H1 (cell line): ENCODE data around the gene MOB4. TPM values are rescaled to one million over a fixed set of nuclear protein-coding genes. Genes with fewer than 3 reads are reported as not detected.
"Not testable (repeated sequence)": the region's sequence is repeated elsewhere in the genome, so short reads cannot be mapped to it uniquely, and the experiment has no call there.

Experiments
- CTCF ChIA-PET: fragments of 300-600 bp; sonication (Branson Sonifier 250); formaldehyde crosslinking; loops from one replicate; lab custom pipeline; 2021; ENCODE audit not compliant: partially characterized antibody; lab: Charles Lee
- POLR2A ChIA-PET: fragments of 300-600 bp; sonication (Branson Sonifier 250); formaldehyde crosslinking; loops from one replicate; lab custom pipeline; 2021; ENCODE audit warnings: inconsistent platforms; ENCODE audit not compliant: partially characterized antibody; lab: Charles Lee
- DNase-seq, 2 experiments: peaks; one replicate each; pipeline versions ENCODE4 v3.0.0 to v3.0.0-alpha.2; 2010 to 2022; ENCODE audit warnings: low spot score in 2 of 2, low read depth in 1 of 2, mixed read lengths in 1 of 2
- FAIRE-seq: peaks from 2 replicates; lab custom pipeline; 2011; peaks lifted over from hg19 to GRCh38; lab: Jason Lieb, UNC
- H2AFZ ChIP-seq: 2 replicates; pipeline ENCODE4 v1.8.1; 2012; ENCODE audit warnings: low read length, inconsistent platforms
- H2AK5ac ChIP-seq: 2 replicates; pipeline ENCODE4 v1.6.1; 2013; ENCODE audit warnings: low read depth, low read length
- H2BK120ac ChIP-seq: replicated peaks from 2 replicates; pipeline ENCODE3; 2013; ENCODE audit warnings: low read depth, low read length, inconsistent platforms
- H2BK12ac ChIP-seq: 2 replicates; pipeline ENCODE4 v1.6.1; 2013; ENCODE audit warnings: low read depth, low read length
- H2BK15ac ChIP-seq: 2 replicates; pipeline ENCODE4 v1.6.1; 2013; ENCODE audit warnings: low read length
- H2BK20ac ChIP-seq: 2 replicates; pipeline ENCODE4 v1.6.1; 2013; ENCODE audit warnings: low read length
- H2BK5ac ChIP-seq: 2 replicates; pipeline ENCODE4 v1.6.1; 2013; ENCODE audit warnings: low read depth, low read length
- H3K14ac ChIP-seq: 2 replicates; pipeline ENCODE4 v1.6.1; 2013; ENCODE audit warnings: inconsistent platforms; ENCODE audit not compliant: insufficient read length
- H3K18ac ChIP-seq: 2 replicates; pipeline ENCODE4 v1.6.1; 2013; ENCODE audit warnings: low read length; ENCODE audit errors: extremely low read depth
- H3K23ac ChIP-seq: 2 replicates; pipeline ENCODE4 v1.6.1; 2013; ENCODE audit warnings: inconsistent platforms; ENCODE audit not compliant: insufficient read length
- H3K23me2 ChIP-seq: 2 replicates; pipeline ENCODE4 v1.6.1; 2013; ENCODE audit warnings: low read depth, low read length
- H3K27ac ChIP-seq: 2 replicates; pipeline ENCODE4 v1.6.1; 2011; ENCODE audit warnings: low read depth, low read length, inconsistent platforms
- H3K27me3 ChIP-seq, 4 experiments: replicated peaks in 1 of 4; 1 replicate in 1 of 4; 2 replicates in 3 of 4; pipeline versions ENCODE4 v1.6.1 to v1.8.1; 2011 to 2013; ENCODE audit warnings: low read length in 3 of 4, mild to moderate bottlenecking in 3 of 4, inconsistent platforms in 2 of 4, mixed read lengths in 2 of 4, moderate library complexity in 1 of 4; ENCODE audit not compliant: control insufficient read depth in 3 of 4, insufficient read depth in 3 of 4; ENCODE audit errors: extremely low read depth in 1 of 4
- H3K36me3 ChIP-seq, 4 experiments: 2 replicates each; pipeline versions ENCODE4 v1.6.1 to v1.8.1; 2011 to 2013; ENCODE audit warnings: mild to moderate bottlenecking in 4 of 4, low read length in 3 of 4, moderate library complexity in 2 of 4, control low read depth in 1 of 4, inconsistent platforms in 1 of 4; ENCODE audit not compliant: insufficient read depth in 4 of 4, control insufficient read depth in 2 of 4
- H3K4ac ChIP-seq: replicated peaks from 2 replicates; pipeline ENCODE3; 2013; ENCODE audit warnings: low read length, low read depth, mixed read lengths, inconsistent platforms; ENCODE audit not compliant: insufficient read length
- H3K4me1 ChIP-seq, 4 experiments: replicated peaks in 1 of 4; 1 replicate in 1 of 4; 2 replicates in 3 of 4; pipeline versions ENCODE4 v1.6.1 to v1.8.1; 2011 to 2013; ENCODE audit warnings: low read length in 3 of 4, inconsistent platforms in 2 of 4, mixed read lengths in 1 of 4; ENCODE audit not compliant: insufficient read depth in 4 of 4, control insufficient read depth in 3 of 4
- H3K4me2 ChIP-seq, 2 experiments: 2 replicates each; pipeline versions ENCODE4 v1.6.1 to v1.8.1; 2011 to 2013; ENCODE audit warnings: low read depth in 2 of 2, low read length in 2 of 2, control low read depth in 1 of 2, inconsistent platforms in 1 of 2, mild to moderate bottlenecking in 1 of 2; ENCODE audit not compliant: insufficient read depth in 1 of 2
- H3K4me3 ChIP-seq, 4 experiments: fragments of 200-600, 300-600 bp in 1 of 4; sonication (generic), shearing (Covaris generic), sonication (Bioruptor Twin) in 1 of 4; 2 replicates each; pipeline versions ENCODE4 v1.5.1 to v1.8.1; 2011 to 2016; ENCODE audit warnings: low read length in 4 of 4, low read depth in 3 of 4, control low read depth in 2 of 4, inconsistent platforms in 2 of 4, mild to moderate bottlenecking in 2 of 4, mixed read lengths in 1 of 4, moderate library complexity in 1 of 4; ENCODE audit not compliant: insufficient read depth in 2 of 4; ENCODE audit errors: extremely low read depth in 1 of 4
- H3K56ac ChIP-seq: replicated peaks from 2 replicates; pipeline ENCODE3; 2013; ENCODE audit warnings: low read depth, mild to moderate bottlenecking, mixed read lengths, low read length, inconsistent platforms; ENCODE audit not compliant: insufficient read length
- H3K79me1 ChIP-seq: 2 replicates; pipeline ENCODE4 v1.6.1; 2013; ENCODE audit warnings: low read depth, low read length, control low read depth
- H3K79me2 ChIP-seq, 2 experiments: 2 replicates each; pipeline versions ENCODE4 v1.6.1 to v1.8.1; 2012 to 2013; ENCODE audit warnings: low read length in 2 of 2, mild to moderate bottlenecking in 2 of 2, inconsistent platforms in 1 of 2; ENCODE audit not compliant: insufficient read depth in 2 of 2, control insufficient read depth in 1 of 2
- H3K9ac ChIP-seq, 4 experiments: replicated peaks in 1 of 4; 1 replicate in 1 of 4; 2 replicates in 3 of 4; pipeline versions ENCODE4 v1.6.1 to v1.8.1; 2011 to 2013; ENCODE audit warnings: low read depth in 3 of 4, low read length in 3 of 4, control low read depth in 2 of 4, mild to moderate bottlenecking in 2 of 4, moderate library complexity in 2 of 4, inconsistent platforms in 1 of 4; ENCODE audit errors: extremely low read depth in 1 of 4
- H3K9me3 ChIP-seq, 2 experiments: 2 replicates each; pipeline versions ENCODE4 v1.6.1 to v1.8.1; 2012 to 2013; ENCODE audit warnings: mild to moderate bottlenecking in 2 of 2, moderate library complexity in 2 of 2, control low read depth in 1 of 2, inconsistent platforms in 1 of 2, low read depth in 1 of 2, low read length in 1 of 2, mixed read lengths in 1 of 2; ENCODE audit not compliant: insufficient read depth in 2 of 2
- H4K20me1 ChIP-seq, 2 experiments: replicated peaks in 1 of 2; 2 replicates each; pipeline versions ENCODE3 to v1.8.1; 2011 to 2013; ENCODE audit warnings: inconsistent platforms in 2 of 2, low read length in 2 of 2, mild to moderate bottlenecking in 1 of 2; ENCODE audit not compliant: insufficient read depth in 2 of 2, control insufficient read depth in 1 of 2
- H4K5ac ChIP-seq: 2 replicates; pipeline ENCODE4 v1.6.1; 2013; ENCODE audit warnings: low read length, low read depth, mixed read lengths, inconsistent platforms; ENCODE audit not compliant: insufficient read length
- H4K8ac ChIP-seq: 2 replicates; pipeline ENCODE4 v1.8.0; 2013; ENCODE audit warnings: mild to moderate bottlenecking, moderate library complexity, low read length, inconsistent platforms; ENCODE audit not compliant: insufficient read depth; ENCODE audit errors: extremely low read depth
- H4K91ac ChIP-seq: replicated peaks from 2 replicates; pipeline ENCODE3; 2013; ENCODE audit warnings: low read length, mixed read lengths, inconsistent platforms; ENCODE audit not compliant: insufficient read length
- WGBS, 2 experiments: shearing (Covaris generic) in 1 of 2; methylation state at CpG; one replicate each; pipeline versions ENCODE4 v1.1.6 to v1.1.7; 2013 to 2015; ENCODE audit warnings: low lambda C conversion rate in 2 of 2, mixed read lengths in 2 of 2, inconsistent platforms in 1 of 2, low coverage in 1 of 2, missing lambda C conversion rate in 1 of 2; ENCODE audit not compliant: insufficient replicate concordance in 2 of 2, insufficient coverage in 1 of 2, insufficient read length in 1 of 2; ENCODE audit errors: extremely low coverage in 1 of 2, missing lambda C conversion rate in 1 of 2; 5-methylcytosine and 5-hydroxymethylcytosine counted together
- polyA plus RNA-seq, 7 experiments: library from polyadenylated mRNA; depleted of rRNA in 3 of 7; stranded (reverse) in 5 of 7; unstranded in 2 of 7; fragments of >200 nt in 5 of 7; fragments of 200-250 nt in 2 of 7; gene quantifications; 1 replicate in 5 of 7; 2 replicates in 1 of 7; 4 replicates in 1 of 7; pipeline versions ENCODE4 v1.2.1 to v1.2.3, GENCODE V29; 2011 to 2013; ENCODE audit warnings: missing spikeins in 2 of 7, mixed read lengths in 2 of 7
- total RNA-seq: library from RNA; stranded (reverse); fragmentation: NEBNext Ultra II Directional; extraction: Animal tissue kit (Norgen Biotek cat#: 25700); gene quantifications from 2 replicates; pipeline ENCODE4 v1.2.1, GENCODE V29; 2021

MOB4 gene
- total and polyA plus RNA-seq, 2 of the 8 experiments (the other 6 are each of a cell fraction or from before 2014, with no cell fraction given), result 51.5 to 54.2 TPM

DNA sequence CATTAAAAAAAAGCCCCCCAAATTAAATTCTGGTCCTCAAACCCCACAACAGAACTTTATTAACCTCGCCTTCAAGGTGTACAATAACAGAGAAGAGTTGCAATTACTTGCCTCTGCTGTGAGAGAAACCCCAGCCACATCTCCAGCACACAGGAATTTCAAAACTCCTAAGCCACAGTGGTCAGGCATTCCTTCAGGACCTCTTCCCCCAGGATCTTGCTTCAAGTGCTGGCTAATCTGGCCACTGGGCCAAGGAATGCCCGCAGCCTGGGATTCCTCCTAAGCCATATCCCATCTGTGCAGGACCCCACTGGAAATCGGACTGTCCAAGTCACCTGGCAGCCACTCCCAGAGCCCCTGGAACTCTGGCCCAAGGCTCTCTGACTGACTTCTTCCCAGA is 64.3 kb downstream of the MOB4 start:
- H4K20me1 ChIP-seq, H2BK12ac ChIP-seq, H4K91ac ChIP-seq, POLR2A ChIA-PET, H3K4ac ChIP-seq, H3K14ac ChIP-seq, H3K9ac ChIP-seq, CTCF ChIA-PET, H4K5ac ChIP-seq, H4K8ac ChIP-seq, H2BK120ac ChIP-seq, H3K18ac ChIP-seq, H3K27me3 ChIP-seq, H3K23ac ChIP-seq, H3K9me3 ChIP-seq, DNase-seq, H3K4me2 ChIP-seq, H2BK20ac ChIP-seq, H3K27ac ChIP-seq, H2AFZ ChIP-seq, H3K56ac ChIP-seq, H3K23me2 ChIP-seq, H2BK15ac ChIP-seq, H3K79me2 ChIP-seq, FAIRE-seq, H3K36me3 ChIP-seq, H2AK5ac ChIP-seq, H3K79me1 ChIP-seq: not testable (repeated sequence)
- Histone ChIP-seq H3K4me3 (peak overlapping the region in 1 of 4 experiments; percentile 49; a peak in 2 of 8 replicates), H3K4me1 (peaks cover 0 to 19% (median 5%) of the 10 kb centered on the region in 4 experiments; a peak in 4 of 7 replicates), H2BK5ac (0 out of 2 replicates have a peak overlapping the region, but pooled peaks have one; percentile 71)
- WGBS, 2 experiments, result 83% methylated on average over 3 of the region's 3 CpGs; no CpG with 5 or more reads in 1 of the 2 experiments
